HG03103 (cell line): Measurements from ENCODE around the gene THRB.

ENCODE experiments used
- ATAC-seq: cut with Tn5 transposase; IDR thresholded peaks from one replicate; pipeline ENCODE4 v1.9.1; 2021; ENCODE audit warnings: low read depth; ENCODE audit not compliant: unreplicated experiment

THRB gene

GRCh38 chr3:24160424-24161095, 334.1 kb downstream of the THRB start:
- ATAC-seq = no peak

- ATAC-seq = no peak
Measured at GRCh38 chr3:24158761-24159454, 335.7 kb downstream of the THRB start.

GRCh38 chr3:24157106-24157505, 337.5 kb downstream of the THRB start:
- ATAC-seq = no peak

- ATAC-seq = no peak
Measured at GRCh38 chr3:24156466-24156865, 338.2 kb downstream of the THRB start.

- ATAC-seq = no peak
Measured at GRCh38 chr3:24155276-24155675, 339.4 kb downstream of the THRB start.

- no peak for ATAC-seq
Measured at GRCh38 chr3:24154781-24155180, 339.9 kb downstream of the THRB start.

- ATAC-seq = peak; percentile 73
Measured at GRCh38 chr3:24154013-24154695, 340.5 kb downstream of the THRB start.

GRCh38 chr3:24151594-24151993, 343.1 kb downstream of the THRB start:
- no peak for ATAC-seq

GRCh38 chr3:24149032-24149431, 345.6 kb downstream of the THRB start:
- ATAC-seq = no peak

- ATAC-seq = no peak
Measured at GRCh38 chr3:24145981-24146822, 348.4 kb downstream of the THRB start.

- no peak for ATAC-seq
Measured at GRCh38 chr3:24145481-24145880, 349.2 kb downstream of the THRB start.

GRCh38 chr3:24142127-24142526, 352.5 kb downstream of the THRB start:
- no peak for ATAC-seq

GRCh38 chr3:24141548-24141947, 353.1 kb downstream of the THRB start:
- no peak for ATAC-seq

GRCh38 chr3:24139463-24140412, 354.9 kb downstream of the THRB start:
- ATAC-seq = no peak

- no peak for ATAC-seq
Measured at GRCh38 chr3:24138876-24139256, 355.8 kb downstream of the THRB start.

- no peak for ATAC-seq
Measured at GRCh38 chr3:24137958-24138875, 356.4 kb downstream of the THRB start.

GRCh38 chr3:24137334-24137733, 357.3 kb downstream of the THRB start:
- no peak for ATAC-seq

GRCh38 chr3:24136624-24137310, 357.9 kb downstream of the THRB start:
- ATAC-seq = no peak
